Body of pancreas (tissue), 4 donors: ENCODE results near the gene KLK10.

Experiments
- CTCF ChIP-seq, 7 experiments: fragments of 450-650 bp in 4 of 7; fragments of 200-600 bp in 3 of 7; sonication (generic) in 3 of 7; IDR thresholded peaks; one replicate each; pipeline ENCODE4 v1.5.1; 2016 to 2019; ENCODE audit warnings: antibody characterized with exemption in 7 of 7
- POLR2A ChIP-seq, 3 donors: fragments of 450-650 bp; IDR thresholded peaks; one replicate each; pipeline ENCODE4 v1.6.1; 2016; ENCODE audit warnings: antibody characterized with exemption in 3 of 3, mild to moderate bottlenecking in 2 of 3

GRCh38 chr19:50979758-50980157 lies 39.8 kb downstream of the KLK10 start:
- TF ChIP-seq CTCF (IDR thresholded peaks at IDR 0.05): no peak
- TF ChIP-seq POLR2A (IDR thresholded peaks at IDR 0.05): no peak
